Uterus (tissue), 4 donors: ENCODE data around the gene NFE2L1. TPM values are rescaled to one million over a fixed set of nuclear protein-coding genes. Genes with fewer than 3 reads are reported as not detected.

Experiments
- DNase-seq, 2 donors: peaks; one replicate each; pipeline ENCODE4 v3.0.0-alpha.2; 2019 to 2020
- H3K27ac ChIP-seq, 2 donors: fragments of 200-600 bp; sonication (generic); 1 replicate in 1 of 2; 2 replicates in 1 of 2; pipeline ENCODE4 v1.5.1; 2016 to 2018
- H3K27me3 ChIP-seq, 2 donors: fragments of 200-600 bp; sonication (generic); one replicate each; pipeline ENCODE4 v1.5.1; 2018 to 2019; ENCODE audit warnings: control low read depth in 1 of 2
- H3K36me3 ChIP-seq, 2 donors: fragments of 200-600 bp; sonication (generic); one replicate each; pipeline ENCODE4 v1.5.1; 2019; ENCODE audit warnings: control low read depth in 1 of 2
- H3K4me1 ChIP-seq, 2 donors: fragments of 200-600 bp; sonication (generic); one replicate each; pipeline ENCODE4 v1.5.1; 2018 to 2019; ENCODE audit warnings: control low read depth in 1 of 2
- H3K4me3 ChIP-seq, 2 donors: fragments of 200-600 bp; sonication (generic); 1 replicate in 1 of 2; 2 replicates in 1 of 2; pipeline ENCODE4 v1.5.1; 2018 to 2019; ENCODE audit warnings: mild to moderate bottlenecking in 1 of 2
- H3K9me3 ChIP-seq, 2 donors: fragments of 200-600 bp; sonication (generic); one replicate each; pipeline ENCODE4 v1.5.1; 2019; ENCODE audit warnings: control low read depth in 1 of 2
- POLR2A ChIP-seq, 2 donors: fragments of 450-650 bp; IDR thresholded peaks; one replicate each; pipeline ENCODE4 v1.6.1; 2016; ENCODE audit warnings: antibody characterized with exemption in 2 of 2, mild to moderate bottlenecking in 1 of 2, moderate library complexity in 1 of 2
- intact Hi-C: fragments of 100-400 bp; cut with DNase I; formaldehyde crosslinking; loops from one replicate; pipeline ENCODE4 v1.15.1; 2023; ENCODE audit warnings: low total_unique reads
- total RNA-seq, 4 donors: library from RNA; depleted of rRNA in 3 of 4; stranded (reverse); fragments of >200 nt in 3 of 4; gene quantifications; one replicate each; pipeline versions ENCODE4 v1.1.0 to v1.2.4, GENCODE V29; 2014 to 2023
- TF ChIP-seq, protein P1 (sequence below), 4 experiments: fragments of 200-600 bp in 2 of 4; fragments of 450-650 bp in 2 of 4; sonication (generic) in 2 of 4; IDR thresholded peaks; one replicate each; pipeline ENCODE4 v1.5.1; 2016 to 2019; ENCODE audit warnings: antibody characterized with exemption in 4 of 4, mild to moderate bottlenecking in 2 of 4, moderate library complexity in 1 of 4
- donor health status: DM: yes; HTN: yes; CAD: no.

NFE2L1 gene
- total RNA-seq, 4 donors from 2014 or later = 85.6 to 323 (median 176) TPM

DNA sequence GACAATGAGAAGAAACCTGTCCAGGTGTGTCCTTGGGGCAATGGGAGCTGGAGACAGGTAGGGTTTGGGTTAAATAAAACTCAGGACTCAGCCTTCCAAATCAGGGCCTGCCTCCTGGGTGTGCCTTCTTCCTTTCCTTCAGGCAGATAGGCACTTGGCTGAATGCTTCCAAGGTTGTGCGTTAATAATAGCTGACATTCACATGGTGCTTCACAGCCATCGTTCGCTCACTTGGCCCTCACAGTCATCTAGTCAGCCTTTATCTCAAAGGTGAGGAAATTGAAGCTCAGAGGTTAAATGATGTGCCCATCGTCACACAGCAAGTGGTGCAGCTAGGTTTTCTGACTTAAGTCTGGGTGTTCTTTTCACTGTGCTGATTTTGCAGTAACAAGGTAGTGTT, 9.5 kb downstream of the NFE2L1 start:
- Histone ChIP-seq H3K27ac (no peak overlapping the region), H3K9me3 (no peaks in the 10 kb centered on the region), H3K27me3 (no peaks in the 10 kb centered on the region), H3K4me1 (peaks cover 16 to 30% of the 10 kb centered on the region in 2 donors), H3K4me3 (no peak overlapping the region), H3K36me3 (no peaks in the 10 kb centered on the region)
- TF ChIP-seq, protein P1, sequence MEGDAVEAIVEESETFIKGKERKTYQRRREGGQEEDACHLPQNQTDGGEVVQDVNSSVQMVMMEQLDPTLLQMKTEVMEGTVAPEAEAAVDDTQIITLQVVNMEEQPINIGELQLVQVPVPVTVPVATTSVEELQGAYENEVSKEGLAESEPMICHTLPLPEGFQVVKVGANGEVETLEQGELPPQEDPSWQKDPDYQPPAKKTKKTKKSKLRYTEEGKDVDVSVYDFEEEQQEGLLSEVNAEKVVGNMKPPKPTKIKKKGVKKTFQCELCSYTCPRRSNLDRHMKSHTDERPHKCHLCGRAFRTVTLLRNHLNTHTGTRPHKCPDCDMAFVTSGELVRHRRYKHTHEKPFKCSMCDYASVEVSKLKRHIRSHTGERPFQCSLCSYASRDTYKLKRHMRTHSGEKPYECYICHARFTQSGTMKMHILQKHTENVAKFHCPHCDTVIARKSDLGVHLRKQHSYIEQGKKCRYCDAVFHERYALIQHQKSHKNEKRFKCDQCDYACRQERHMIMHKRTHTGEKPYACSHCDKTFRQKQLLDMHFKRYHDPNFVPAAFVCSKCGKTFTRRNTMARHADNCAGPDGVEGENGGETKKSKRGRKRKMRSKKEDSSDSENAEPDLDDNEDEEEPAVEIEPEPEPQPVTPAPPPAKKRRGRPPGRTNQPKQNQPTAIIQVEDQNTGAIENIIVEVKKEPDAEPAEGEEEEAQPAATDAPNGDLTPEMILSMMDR (IDR thresholded peaks at IDR 0.05) = no peak
- TF ChIP-seq POLR2A (IDR thresholded peaks at IDR 0.05) = no peak
- intact Hi-C loops = no loop called here
- DNase-seq = no peak

DNA sequence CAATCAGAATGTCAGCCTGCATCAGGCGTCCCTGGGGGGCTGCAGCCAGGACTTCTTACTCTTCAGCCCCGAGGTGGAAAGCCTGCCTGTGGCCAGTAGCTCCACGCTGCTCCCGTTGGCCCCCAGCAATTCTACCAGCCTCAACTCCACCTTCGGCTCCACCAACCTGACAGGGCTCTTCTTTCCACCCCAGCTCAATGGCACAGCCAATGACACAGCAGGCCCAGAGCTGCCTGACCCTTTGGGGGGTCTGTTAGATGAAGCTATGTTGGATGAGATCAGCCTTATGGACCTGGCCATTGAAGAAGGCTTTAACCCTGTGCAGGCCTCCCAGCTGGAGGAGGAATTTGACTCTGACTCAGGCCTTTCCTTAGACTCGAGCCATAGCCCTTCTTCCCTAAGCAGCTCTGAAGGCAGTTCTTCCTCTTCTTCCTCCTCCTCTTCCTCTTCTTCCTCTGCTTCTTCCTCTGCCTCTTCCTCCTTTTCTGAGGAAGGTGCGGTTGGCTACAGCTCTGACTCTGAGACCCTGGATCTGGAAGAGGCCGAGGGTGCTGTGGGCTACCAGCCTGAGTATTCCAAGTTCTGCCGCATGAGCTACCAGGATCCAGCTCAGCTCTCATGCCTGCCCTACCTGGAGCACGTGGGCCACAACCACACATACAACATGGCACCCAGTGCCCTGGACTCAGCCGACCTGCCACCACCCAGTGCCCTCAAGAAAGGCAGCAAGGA, 10.4 kb downstream of the NFE2L1 start:
- Histone ChIP-seq H3K4me1 (peaks cover 9 to 20% of the 10 kb centered on the region in 2 donors), H3K36me3 (no peaks in the 10 kb centered on the region), H3K27ac (peak overlapping the region in 1 of 2 donors; percentile 19), H3K9me3 (no peaks in the 10 kb centered on the region), H3K27me3 (no peaks in the 10 kb centered on the region), H3K4me3 (no peak overlapping the region)
- no peak for DNase-seq
- intact Hi-C loops = no loop called here
- TF ChIP-seq, protein P1 (IDR thresholded peaks at IDR 0.05) = no peak

- Histone ChIP-seq H3K36me3 (no peaks in the 10 kb centered on the region), H3K4me3 (no peak overlapping the region), H3K27me3 (no peaks in the 10 kb centered on the region), H3K4me1 (peaks cover 9 to 15% of the 10 kb centered on the region in 2 donors), H3K9me3 (no peaks in the 10 kb centered on the region), H3K27ac (peak overlapping the region; percentile 19 to 56)
- DNase-seq = no peak
- TF ChIP-seq POLR2A (IDR thresholded peaks at IDR 0.05) = no peak
- TF ChIP-seq, protein P1 (IDR thresholded peaks at IDR 0.05) = no peak
- intact Hi-C loops = no loop called here
Observed at GRCh38 chr17:48059125-48059668, 11.0 kb downstream of the NFE2L1 start.

- H3K27me3 ChIP-seq = no peaks in the 10 kb centered on the region
- H3K36me3 ChIP-seq = no peaks in the 10 kb centered on the region
- H3K9me3 ChIP-seq = no peaks in the 10 kb centered on the region
- peaks cover 5 to 9% of the 10 kb centered on the region in 2 donors for H3K4me1 ChIP-seq
- no peak for TF ChIP-seq POLR2A (IDR thresholded peaks at IDR 0.05)
- TF ChIP-seq, protein P1 (IDR thresholded peaks at IDR 0.05) = no peak
- H3K27ac ChIP-seq = peak overlapping the region; percentile 5 to 41
- intact Hi-C loops = no loop called here
- no peak for DNase-seq
- no peak overlapping the region for H3K4me3 ChIP-seq
Observed at GRCh38 chr17:48060249-48060648, 12.1 kb downstream of the NFE2L1 start.

DNA sequence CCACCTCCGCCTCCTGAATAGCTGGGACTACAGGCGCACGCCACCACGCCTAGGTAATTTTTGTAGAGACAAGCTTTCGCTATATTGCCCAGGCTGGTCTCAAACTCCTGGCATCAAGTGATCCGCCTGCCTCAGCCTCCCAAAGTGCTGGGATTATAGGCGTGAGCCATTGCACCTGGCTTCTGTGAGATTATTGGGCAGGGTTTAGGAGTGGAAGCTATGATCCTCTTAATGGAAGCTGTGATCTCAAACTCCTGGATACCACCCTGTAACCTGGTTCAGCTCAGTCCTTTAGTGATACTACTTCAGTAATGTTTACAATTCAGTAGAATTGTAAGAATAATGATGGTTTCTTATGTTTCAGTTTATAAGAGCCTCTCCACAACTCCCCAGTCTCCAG, 14.1 kb downstream of the NFE2L1 start:
- intact Hi-C loops = no loop called here
- no peaks in the 10 kb centered on the region for H3K9me3 ChIP-seq
- TF ChIP-seq, protein P1 (IDR thresholded peaks at IDR 0.05) = no peak
- no peak for TF ChIP-seq POLR2A (IDR thresholded peaks at IDR 0.05)
- peaks cover 0 to 9% of the 10 kb centered on the region in 2 donors for H3K4me1 ChIP-seq
- DNase-seq = no peak
- H3K27me3 ChIP-seq = no peaks in the 10 kb centered on the region
- H3K27ac ChIP-seq = peak overlapping the region; percentile 39 to 53
- no peak overlapping the region for H3K4me3 ChIP-seq
- H3K36me3 ChIP-seq = no peaks in the 10 kb centered on the region
